ENCODE results near the gene PRKAG2.
A peak's percentile ranks its signal among the peaks of the same experiment; 100 is the strongest.

The PRKAG2 gene

DNA sequence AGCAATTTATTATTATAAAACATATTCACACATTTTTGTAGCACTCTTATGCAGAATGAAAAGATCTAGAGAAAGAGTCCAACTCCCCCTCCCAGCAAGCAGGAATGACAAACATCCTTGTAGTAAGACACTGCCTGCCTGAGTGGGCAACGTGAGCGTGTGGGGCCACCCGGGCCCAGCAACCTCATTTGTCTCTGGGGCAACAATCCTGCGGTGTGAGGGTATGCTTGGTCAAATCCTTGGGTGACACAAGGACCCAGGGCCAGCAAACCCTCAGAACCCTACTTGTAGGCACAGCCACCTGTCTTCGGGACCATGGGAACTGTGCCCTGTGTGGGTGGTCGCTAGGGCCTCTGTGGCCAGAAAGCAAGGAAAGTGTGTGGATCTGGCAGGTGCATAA lies 367.9 kb downstream of the PRKAG2 start:
- H3F3A ChIP-seq (ENCODE audit: low read depth) = no peaks in the 10 kb centered on the region
- H3K9ac ChIP-seq (ENCODE audit: low read depth, low read length, poor library complexity, severe bottlenecking) = no peak overlapping the region
- H3K79me2 ChIP-seq (ENCODE audit: insufficient read depth, low read length) = peaks cover 100% of the 10 kb centered on the region
- no peak overlapping the region for H2AFZ ChIP-seq (ENCODE audit: low read length)
- no peaks in the 10 kb centered on the region for H3K9me3 ChIP-seq (ENCODE audit: insufficient read depth, low read depth, low read length)
- H3K36me3 ChIP-seq (ENCODE audit: insufficient read depth, low read length) = no peaks in the 10 kb centered on the region
- H3K4me1 ChIP-seq (ENCODE audit: insufficient read depth, low read length, poor library complexity, severe bottlenecking) = peaks cover 29% of the 10 kb centered on the region
- no peaks in the 10 kb centered on the region for H3K27me3 ChIP-seq (ENCODE audit: insufficient read depth, low read length, poor library complexity, severe bottlenecking)
- H3K9me2 ChIP-seq (replicated peaks; ENCODE audit: low read depth, low read length) = no peaks in the 10 kb centered on the region
- peaks cover 100% of the 10 kb centered on the region for H4K20me1 ChIP-seq (ENCODE audit: insufficient read depth, low read length, poor library complexity, severe bottlenecking)
- TF ChIP-seq, protein P1, sequence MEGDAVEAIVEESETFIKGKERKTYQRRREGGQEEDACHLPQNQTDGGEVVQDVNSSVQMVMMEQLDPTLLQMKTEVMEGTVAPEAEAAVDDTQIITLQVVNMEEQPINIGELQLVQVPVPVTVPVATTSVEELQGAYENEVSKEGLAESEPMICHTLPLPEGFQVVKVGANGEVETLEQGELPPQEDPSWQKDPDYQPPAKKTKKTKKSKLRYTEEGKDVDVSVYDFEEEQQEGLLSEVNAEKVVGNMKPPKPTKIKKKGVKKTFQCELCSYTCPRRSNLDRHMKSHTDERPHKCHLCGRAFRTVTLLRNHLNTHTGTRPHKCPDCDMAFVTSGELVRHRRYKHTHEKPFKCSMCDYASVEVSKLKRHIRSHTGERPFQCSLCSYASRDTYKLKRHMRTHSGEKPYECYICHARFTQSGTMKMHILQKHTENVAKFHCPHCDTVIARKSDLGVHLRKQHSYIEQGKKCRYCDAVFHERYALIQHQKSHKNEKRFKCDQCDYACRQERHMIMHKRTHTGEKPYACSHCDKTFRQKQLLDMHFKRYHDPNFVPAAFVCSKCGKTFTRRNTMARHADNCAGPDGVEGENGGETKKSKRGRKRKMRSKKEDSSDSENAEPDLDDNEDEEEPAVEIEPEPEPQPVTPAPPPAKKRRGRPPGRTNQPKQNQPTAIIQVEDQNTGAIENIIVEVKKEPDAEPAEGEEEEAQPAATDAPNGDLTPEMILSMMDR (conservative IDR thresholded peaks at IDR 0.05; ENCODE audit: low read length) = no peak
- no peak for TF ChIP-seq EZH2phosphoT487 (IDR thresholded peaks at IDR 0.05; ENCODE audit: borderline replicate concordance)
- H3K4me2 ChIP-seq (ENCODE audit: low read depth, low read length, poor library complexity, severe bottlenecking) = peak overlapping the region; percentile 3
- H3K4me3 ChIP-seq (ENCODE audit: low read length, poor library complexity, severe bottlenecking) = no peak overlapping the region

DNA sequence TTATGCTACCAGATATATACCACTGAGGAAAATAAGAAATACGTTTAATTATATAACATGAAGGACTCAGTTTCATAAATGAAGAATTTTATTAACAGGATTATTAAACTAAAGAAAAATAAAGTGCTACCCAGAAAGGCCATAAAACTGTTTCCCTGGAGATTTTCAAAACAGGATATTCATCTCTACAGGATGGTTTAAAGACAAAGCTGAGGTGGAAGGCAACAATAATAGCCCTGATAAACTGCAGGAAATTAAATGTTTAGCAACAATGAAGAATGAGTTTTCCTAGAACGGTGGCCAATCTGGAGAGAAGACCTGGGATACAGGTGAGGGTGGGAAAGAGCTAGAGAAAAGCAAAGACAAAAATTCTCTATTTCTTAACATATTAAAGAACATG lies 369.1 kb downstream of the PRKAG2 start:
- no peaks in the 10 kb centered on the region for H3F3A ChIP-seq (ENCODE audit: low read depth)
- TF ChIP-seq EZH2phosphoT487 (IDR thresholded peaks at IDR 0.05; ENCODE audit: borderline replicate concordance) = no peak
- TF ChIP-seq, protein P1 (conservative IDR thresholded peaks at IDR 0.05; ENCODE audit: low read length) = no peak
- no peak overlapping the region for H2AFZ ChIP-seq (ENCODE audit: low read length)
- no peak overlapping the region for H3K4me3 ChIP-seq (ENCODE audit: low read length, poor library complexity, severe bottlenecking)
- no peak overlapping the region for H3K4me2 ChIP-seq (ENCODE audit: low read depth, low read length, poor library complexity, severe bottlenecking)
- no peaks in the 10 kb centered on the region for H3K27me3 ChIP-seq (ENCODE audit: insufficient read depth, low read length, poor library complexity, severe bottlenecking)
- no peaks in the 10 kb centered on the region for H3K36me3 ChIP-seq (ENCODE audit: insufficient read depth, low read length)
- peaks cover 21% of the 10 kb centered on the region for H3K4me1 ChIP-seq (ENCODE audit: insufficient read depth, low read length, poor library complexity, severe bottlenecking)
- H4K20me1 ChIP-seq (ENCODE audit: insufficient read depth, low read length, poor library complexity, severe bottlenecking) = peaks cover 100% of the 10 kb centered on the region
- peaks cover 100% of the 10 kb centered on the region for H3K79me2 ChIP-seq (ENCODE audit: insufficient read depth, low read length)
- H3K9me2 ChIP-seq (replicated peaks; ENCODE audit: low read depth, low read length) = no peaks in the 10 kb centered on the region
- no peaks in the 10 kb centered on the region for H3K9me3 ChIP-seq (ENCODE audit: insufficient read depth, low read depth, low read length)
- H3K9ac ChIP-seq (ENCODE audit: low read depth, low read length, poor library complexity, severe bottlenecking) = no peak overlapping the region

DNA sequence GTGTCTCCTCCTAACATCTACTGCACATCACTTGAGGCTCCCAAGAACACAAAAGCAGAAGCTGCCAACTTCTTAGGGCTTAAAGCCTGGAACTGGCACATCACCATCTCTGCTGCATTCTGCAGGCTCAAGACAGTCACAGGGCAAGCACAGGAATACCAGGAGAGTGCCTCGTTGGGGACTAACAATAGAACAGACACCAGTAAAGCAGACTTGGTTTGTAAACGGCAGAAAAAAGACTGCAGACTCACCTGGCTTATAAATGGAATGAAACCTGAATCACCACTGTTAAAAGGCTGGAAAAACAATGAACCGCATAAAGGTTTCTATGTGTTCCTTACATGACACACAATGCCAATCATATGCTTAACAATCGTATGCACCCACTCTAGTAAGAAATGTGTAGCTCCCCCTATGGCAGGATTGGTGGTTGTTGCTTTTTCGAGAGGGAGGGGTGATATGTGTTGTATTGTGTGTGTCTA lies 370.0 kb downstream of the PRKAG2 start:
- no peak overlapping the region for H3K4me3 ChIP-seq (ENCODE audit: low read length, poor library complexity, severe bottlenecking)
- no peaks in the 10 kb centered on the region for H3K36me3 ChIP-seq (ENCODE audit: insufficient read depth, low read length)
- no peaks in the 10 kb centered on the region for H3K9me3 ChIP-seq (ENCODE audit: insufficient read depth, low read depth, low read length)
- no peak overlapping the region for H3K4me2 ChIP-seq (ENCODE audit: low read depth, low read length, poor library complexity, severe bottlenecking)
- no peaks in the 10 kb centered on the region for H3K9me2 ChIP-seq (replicated peaks; ENCODE audit: low read depth, low read length)
- TF ChIP-seq EZH2phosphoT487 (IDR thresholded peaks at IDR 0.05; ENCODE audit: borderline replicate concordance) = no peak
- TF ChIP-seq, protein P1 (conservative IDR thresholded peaks at IDR 0.05; ENCODE audit: low read length) = peak; percentile 39
- H3K4me1 ChIP-seq (ENCODE audit: insufficient read depth, low read length, poor library complexity, severe bottlenecking) = peaks cover 14% of the 10 kb centered on the region
- H3K9ac ChIP-seq (ENCODE audit: low read depth, low read length, poor library complexity, severe bottlenecking) = no peak overlapping the region
- peaks cover 99% of the 10 kb centered on the region for H4K20me1 ChIP-seq (ENCODE audit: insufficient read depth, low read length, poor library complexity, severe bottlenecking)
- H2AFZ ChIP-seq (ENCODE audit: low read length) = no peak overlapping the region
- peaks cover 100% of the 10 kb centered on the region for H3K79me2 ChIP-seq (ENCODE audit: insufficient read depth, low read length)
- no peaks in the 10 kb centered on the region for H3K27me3 ChIP-seq (ENCODE audit: insufficient read depth, low read length, poor library complexity, severe bottlenecking)
- no peaks in the 10 kb centered on the region for H3F3A ChIP-seq (ENCODE audit: low read depth)
